IMR-90 (cell line): ENCODE measurements around the gene PSMB5. TPM values are rescaled to one million over a fixed set of nuclear protein-coding genes. Genes with fewer than 3 reads are reported as not detected.

Experiments used
- ATAC-seq: fragments of 200-7000 bp; cut with Tn5 transposase; 2 replicates; pipeline ENCODE4 v1.9.1; 2020; ENCODE audit warnings: low read depth, mild to moderate bottlenecking, moderate library complexity
- BruUV-seq: library from RNA; stranded (reverse); fragments of 400-500 nt; replicated peaks from 2 replicates; lab custom pipeline; 2021; lab: Mats Ljungman, UMichigan
- CTCF ChIA-PET: fragments of 300-600 bp; formaldehyde crosslinking; extraction: SDS; loops from one replicate; lab custom pipeline; 2021; ENCODE audit warnings: antibody characterized with exemption; lab: Yijun Ruan, JAX
- POLR2A ChIA-PET: fragments of 300-600 bp; sonication (Branson Sonifier 250); formaldehyde crosslinking; loops from one replicate; lab custom pipeline; 2022; ENCODE audit warnings: antibody characterized with exemption; ENCODE audit not compliant: unreplicated experiment; lab: Charles Lee
- DNase-seq: peaks from one replicate; pipeline ENCODE4 v3.0.0; 2013
- H2AFZ ChIP-seq: replicated peaks from 2 replicates; pipeline ENCODE3; 2013; ENCODE audit warnings: low read length, mild to moderate bottlenecking; ENCODE audit not compliant: poor library complexity
- H2AK5ac ChIP-seq: 2 replicates; pipeline ENCODE4 v1.6.1; 2013; ENCODE audit warnings: low read depth, low read length, inconsistent platforms
- H2AK9ac ChIP-seq: replicated peaks from 2 replicates; pipeline ENCODE3; 2013; ENCODE audit warnings: mild to moderate bottlenecking, low read depth, low read length, moderate library complexity; ENCODE audit not compliant: poor library complexity
- H2BK120ac ChIP-seq: 2 replicates; pipeline ENCODE4 v1.6.1; 2013; ENCODE audit warnings: low read depth, low read length, inconsistent platforms
- H2BK15ac ChIP-seq: 3 replicates; pipeline ENCODE4 v1.6.1; 2013; ENCODE audit warnings: low read depth, low read length, inconsistent platforms
- H2BK20ac ChIP-seq: 2 replicates; pipeline ENCODE4 v1.6.1; 2013; ENCODE audit warnings: low read depth, mild to moderate bottlenecking, inconsistent platforms, low read length, moderate library complexity
- H2BK5ac ChIP-seq: 2 replicates; pipeline ENCODE4 v1.6.1; 2013; ENCODE audit warnings: mild to moderate bottlenecking, low read depth, low read length, inconsistent platforms; ENCODE audit not compliant: poor library complexity, severe bottlenecking
- H3K14ac ChIP-seq: replicated peaks from 2 replicates; pipeline ENCODE4 v1.6.1; 2013; ENCODE audit warnings: low read depth, low read length, inconsistent platforms
- H3K18ac ChIP-seq: 2 replicates; pipeline ENCODE4 v1.6.1; 2013; ENCODE audit warnings: low read depth, low read length, control low read depth
- H3K23ac ChIP-seq: 2 replicates; pipeline ENCODE4 v1.6.1; 2013; ENCODE audit warnings: low read depth, low read length, inconsistent platforms
- H3K27ac ChIP-seq: 2 replicates; pipeline ENCODE4 v1.5.1; 2013; ENCODE audit warnings: mild to moderate bottlenecking, control low read depth, low read length; ENCODE audit not compliant: insufficient read depth
- H3K27me3 ChIP-seq: 2 replicates; pipeline ENCODE4 v1.6.1; 2013; ENCODE audit warnings: low read length; ENCODE audit not compliant: control insufficient read depth, insufficient read depth
- H3K36me3 ChIP-seq: 2 replicates; pipeline ENCODE4 v1.6.1; 2013; ENCODE audit warnings: low read length, mixed read lengths; ENCODE audit not compliant: control insufficient read depth, insufficient read depth
- H3K4ac ChIP-seq: 2 replicates; pipeline ENCODE4 v1.6.1; 2013; ENCODE audit warnings: low read depth, low read length, inconsistent platforms
- H3K4me1 ChIP-seq: 2 replicates; pipeline ENCODE4 v1.6.1; 2013; ENCODE audit warnings: low read length, mixed read lengths; ENCODE audit not compliant: control insufficient read depth, insufficient read depth
- H3K4me2 ChIP-seq: 2 replicates; pipeline ENCODE4 v1.6.1; 2013; ENCODE audit warnings: low read depth, mild to moderate bottlenecking, control low read depth, low read length, moderate library complexity
- H3K4me3 ChIP-seq: 2 replicates; pipeline ENCODE4 v1.5.1; 2013; ENCODE audit warnings: low read depth, mild to moderate bottlenecking, control low read depth, low read length, moderate library complexity; ENCODE audit not compliant: insufficient read depth
- H3K56ac ChIP-seq: 2 replicates; pipeline ENCODE4 v1.6.1; 2013; ENCODE audit warnings: low read length, inconsistent platforms; ENCODE audit not compliant: insufficient read depth; ENCODE audit errors: extremely low read depth
- H3K79me1 ChIP-seq, 2 experiments: 2 replicates each; pipeline ENCODE4 v1.6.1; 2013; ENCODE audit warnings: low read length in 2 of 2, inconsistent platforms in 1 of 2, low read depth in 1 of 2
- H3K9ac ChIP-seq: 2 replicates; pipeline ENCODE4 v1.6.1; 2013; ENCODE audit warnings: low read depth, low read length, control low read depth
- H3K9me1 ChIP-seq: 2 replicates; pipeline ENCODE4 v1.6.1; 2013; ENCODE audit warnings: low read length, inconsistent platforms; ENCODE audit not compliant: insufficient read depth
- H3K9me3 ChIP-seq: 2 replicates; pipeline ENCODE4 v1.6.1; 2013; ENCODE audit warnings: low read length; ENCODE audit not compliant: control insufficient read depth, insufficient read depth
- H4K20me1 ChIP-seq: 2 replicates; pipeline ENCODE4 v1.6.1; 2013; ENCODE audit warnings: low read length, inconsistent platforms; ENCODE audit not compliant: insufficient read depth
- H4K5ac ChIP-seq: 2 replicates; pipeline ENCODE4 v1.6.1; 2013; ENCODE audit warnings: mild to moderate bottlenecking, low read depth, low read length, control low read depth
- H4K8ac ChIP-seq, 2 experiments: 2 replicates each; pipeline ENCODE4 v1.6.1; 2013; ENCODE audit warnings: low read depth in 2 of 2, low read length in 2 of 2, control low read depth in 1 of 2, inconsistent platforms in 1 of 2
- H4K91ac ChIP-seq: 2 replicates; pipeline ENCODE4 v1.6.1; 2013; ENCODE audit warnings: low read depth, low read length, inconsistent platforms; ENCODE audit not compliant: insufficient read depth
- BHLHE40 ChIP-seq: fragments of 150-350 bp; IDR thresholded peaks from 2 replicates; pipeline ENCODE4 v1.6.1; 2016; ENCODE audit warnings: mild to moderate bottlenecking, low read depth, low read length
- MAZ ChIP-seq: IDR thresholded peaks from 2 replicates; pipeline ENCODE4 v1.6.1; 2012; ENCODE audit warnings: low read depth, mild to moderate bottlenecking, low read length, improper control_type of control experiment, moderate library complexity, borderline replicate concordance
- NFE2L2 ChIP-seq: fragments of 150-350 bp; IDR thresholded peaks from 2 replicates; pipeline ENCODE4 v1.6.1; 2016; ENCODE audit warnings: low read depth, mild to moderate bottlenecking, low read length
- RCOR1 ChIP-seq: IDR thresholded peaks from 2 replicates; pipeline ENCODE4 v1.6.1; 2012; ENCODE audit warnings: mild to moderate bottlenecking, low read length, improper control_type of control experiment; ENCODE audit not compliant: insufficient replicate concordance
- WGBS, 2 experiments: methylation state at CpG; one replicate each; pipeline versions ENCODE4 v1.1.5 to v1.1.7; 2013; ENCODE audit warnings: missing lambda C conversion rate in 2 of 2; ENCODE audit not compliant: insufficient read length in 1 of 2; ENCODE audit errors: extremely low coverage in 2 of 2; 5-methylcytosine and 5-hydroxymethylcytosine counted together
- dilution Hi-C: fragments of 300-500 bp; cut with HindIII; formaldehyde crosslinking; loops from one replicate; pipeline ENCODE4 v1.14.3; 2018; ENCODE audit warnings: low sequenced_read_pairs; ENCODE audit not compliant: unreplicated experiment
- in situ Hi-C: fragments of 300-500 bp; cut with MboI; formaldehyde crosslinking; loops from 3 replicates; pipeline ENCODE4 v1.14.3; 2019; ENCODE audit warnings: low sequenced_read_pairs, inconsistent platforms, mixed read lengths
- intact Hi-C: fragments of 100-400 bp; cut with micrococcal nuclease; formaldehyde crosslinking; loops from 2 replicates; pipeline ENCODE4 v1.10.0; 2022
- polyA plus RNA-seq, 3 experiments: library from polyadenylated mRNA; depleted of rRNA; stranded (reverse); fragments of >200 nt; gene quantifications; 2 replicates each; pipeline ENCODE4 v1.2.3, GENCODE V29; 2012; ENCODE audit warnings: low replicate concordance in 1 of 3
- total RNA-seq: library from RNA; depleted of rRNA; stranded (reverse); fragments of >200 nt; gene quantifications from 2 replicates; pipeline ENCODE4 v1.2.3, GENCODE V29; 2012
- TF ChIP-seq, protein P1 (sequence below): conservative IDR thresholded peaks from 2 replicates; pipeline ENCODE4 v1.5.1; 2012; ENCODE audit warnings: mild to moderate bottlenecking, low read depth, low read length, improper control_type of control experiment

PSMB5 gene
- total and polyA plus RNA-seq, 2 of the 4 experiments (the other 2 are of a cell fraction) = 310 to 321 TPM

DNA sequence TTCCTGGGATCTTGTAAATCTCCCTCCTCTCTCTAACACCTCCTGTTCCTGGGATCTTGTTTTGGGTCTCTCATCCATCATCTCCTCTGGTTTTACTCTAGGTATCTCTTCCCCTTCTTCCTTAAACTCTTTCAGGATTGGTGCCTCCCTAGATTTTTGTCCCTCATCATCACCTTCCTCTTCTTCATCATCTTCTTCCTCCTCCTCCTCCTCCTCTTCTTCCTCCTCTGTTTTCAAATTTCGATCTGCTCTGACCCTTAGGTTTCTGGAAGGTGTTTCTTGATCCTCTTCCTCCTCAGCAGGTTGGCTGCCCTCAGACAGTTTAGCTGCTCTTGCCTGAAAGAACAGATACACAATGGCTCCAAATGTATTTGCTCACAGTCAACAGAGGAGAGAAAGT, 45.8 kb upstream of the PSMB5 start:
- Histone ChIP-seq H4K91ac (peak overlapping the region; percentile 89; the same call in 1 of the 2 replicates), H2AK9ac (peak overlapping the region; percentile 84), H2AK5ac (peak overlapping the region; percentile 90), H4K20me1 (no peaks in the 10 kb centered on the region), H3K4me3 (no peak overlapping the region), H3K79me1 (peaks cover 21 to 42% of the 10 kb centered on the region in 2 experiments), H3K56ac (peak overlapping the region; percentile 10; the same call in 1 of the 2 replicates), H2AFZ (no peak overlapping the region), H3K36me3 (peaks cover 51% of the 10 kb centered on the region), H3K23ac (peak overlapping the region; percentile 81), H3K4me2 (no peak overlapping the region), H3K27ac (peak overlapping the region; percentile 93; the same call in 1 of the 2 replicates), H3K27me3 (no peaks in the 10 kb centered on the region), H2BK20ac (0 out of 2 replicates have a peak overlapping the region, but pooled peaks have one; percentile 52), H3K14ac (peak overlapping the region; percentile 94), H2BK120ac (peak overlapping the region; percentile 91), H3K9me1 (peaks cover 6% of the 10 kb centered on the region), H2BK5ac (peak overlapping the region; percentile 90), H3K9ac (peak overlapping the region; percentile 36; the same call in 1 of the 2 replicates), H2BK15ac (0 out of 3 replicates have a peak overlapping the region, but pooled peaks have one; percentile 46), H4K5ac (no peak overlapping the region), H3K18ac (no peak overlapping the region), H3K4me1 (peaks cover 14% of the 10 kb centered on the region), H3K9me3 (no peaks in the 10 kb centered on the region), H3K4ac (peak overlapping the region; percentile 96), H4K8ac (peak overlapping the region; percentile 23 to 79; a peak in 1 of 4 replicates)
- dilution Hi-C loops (no loop called here), in situ Hi-C loops (loop anchor here (25.0 kb wide), 1 partner anchor 1057 kb away; the partner anchor contains the start of genes EMC9, FITM1, PSME1 and PSME2), intact Hi-C loops (no loop called here)
- DNase-seq = no peak
- CTCF ChIA-PET = interaction anchor here (1.5 kb wide), 1 partner anchor 12 kb away, joined by 8 read pairs; no protein-coding TSS in a partner anchor
- POLR2A ChIA-PET = interaction anchor here (1.0 to 1.7 kb wide), 3 partner anchors 8 to 15 kb away, joined by 3 to 6 read pairs (median 5); partner anchors contain the start of genes ACIN1 and C14orf119
- no CpG with 5 or more reads among the region's 1 CpG for WGBS, 2 experiments
- TF ChIP-seq, protein P1, sequence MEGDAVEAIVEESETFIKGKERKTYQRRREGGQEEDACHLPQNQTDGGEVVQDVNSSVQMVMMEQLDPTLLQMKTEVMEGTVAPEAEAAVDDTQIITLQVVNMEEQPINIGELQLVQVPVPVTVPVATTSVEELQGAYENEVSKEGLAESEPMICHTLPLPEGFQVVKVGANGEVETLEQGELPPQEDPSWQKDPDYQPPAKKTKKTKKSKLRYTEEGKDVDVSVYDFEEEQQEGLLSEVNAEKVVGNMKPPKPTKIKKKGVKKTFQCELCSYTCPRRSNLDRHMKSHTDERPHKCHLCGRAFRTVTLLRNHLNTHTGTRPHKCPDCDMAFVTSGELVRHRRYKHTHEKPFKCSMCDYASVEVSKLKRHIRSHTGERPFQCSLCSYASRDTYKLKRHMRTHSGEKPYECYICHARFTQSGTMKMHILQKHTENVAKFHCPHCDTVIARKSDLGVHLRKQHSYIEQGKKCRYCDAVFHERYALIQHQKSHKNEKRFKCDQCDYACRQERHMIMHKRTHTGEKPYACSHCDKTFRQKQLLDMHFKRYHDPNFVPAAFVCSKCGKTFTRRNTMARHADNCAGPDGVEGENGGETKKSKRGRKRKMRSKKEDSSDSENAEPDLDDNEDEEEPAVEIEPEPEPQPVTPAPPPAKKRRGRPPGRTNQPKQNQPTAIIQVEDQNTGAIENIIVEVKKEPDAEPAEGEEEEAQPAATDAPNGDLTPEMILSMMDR = no peak
- TF ChIP-seq BHLHE40 (no peak), NFE2L2 (no peak), MAZ (no peak), RCOR1 (no peak)
- no TSS peak for BruUV-seq
- no peak for ATAC-seq
